SK-N-SH treated with all-trans-retinoic acid at 6 μM for 48 hours (cell line): ENCODE results near the gene SPG7.

ENCODE experiments used
- ATAC-seq: fragments of 200-7000 bp; cut with Tn5 transposase; 3 replicates; pipeline ENCODE4 v1.9.1; 2020; ENCODE audit warnings: mild to moderate bottlenecking, moderate library complexity
- ARNTL ChIP-seq: fragments of 450-650 bp; formaldehyde crosslinking; IDR thresholded peaks from 2 replicates; pipeline ENCODE4 v1.5.0; 2020; ENCODE audit warnings: low read depth, mild to moderate bottlenecking, moderate library complexity, borderline replicate concordance
- BACH2 ChIP-seq: fragments of 250-450 bp; sonication (Bioruptor Pico); IDR thresholded peaks from 2 replicates; pipeline ENCODE4 v1.9.0; 2021; ENCODE audit warnings: mild to moderate bottlenecking, borderline replicate concordance
- CREB5 ChIP-seq: fragments of 250-450 bp; sonication (Bioruptor Pico); IDR thresholded peaks from 2 replicates; pipeline ENCODE4 v1.5.1; 2020; ENCODE audit warnings: low read depth, mild to moderate bottlenecking, moderate library complexity
- CSDC2 ChIP-seq: fragments of 250-450 bp; sonication (Bioruptor Pico); IDR thresholded peaks from 2 replicates; pipeline ENCODE4 v1.5.0; 2020; ENCODE audit warnings: mild to moderate bottlenecking, moderate library complexity
- CSRNP3 ChIP-seq: fragments of 250-450 bp; sonication (Bioruptor Pico); IDR thresholded peaks from 2 replicates; pipeline ENCODE4 v1.5.1; 2021; ENCODE audit warnings: mild to moderate bottlenecking, moderate library complexity
- GLIS3 ChIP-seq: fragments of 250-450 bp; sonication (Bioruptor Pico); IDR thresholded peaks from 2 replicates; pipeline ENCODE4 v1.5.0; 2020; ENCODE audit warnings: mild to moderate bottlenecking, moderate library complexity
- ISL1 ChIP-seq: fragments of 250-450 bp; sonication (Bioruptor Pico); IDR thresholded peaks from 2 replicates; pipeline ENCODE4 v2.1.2; 2022; ENCODE audit warnings: mild to moderate bottlenecking, moderate library complexity
- OSR1 ChIP-seq: fragments of 250-450 bp; sonication (Bioruptor Pico); IDR thresholded peaks from 2 replicates; pipeline ENCODE4 v1.8.0; 2022; ENCODE audit warnings: moderate library complexity, mild to moderate bottlenecking, inconsistent platforms
- POU6F1 ChIP-seq: fragments of 250-450 bp; sonication (Bioruptor Pico); IDR thresholded peaks from 2 replicates; pipeline ENCODE4 v1.8.0; 2021; ENCODE audit warnings: low read depth, mild to moderate bottlenecking, moderate library complexity, borderline replicate concordance
- PPARA ChIP-seq: fragments of 250-450 bp; sonication (Bioruptor Pico); IDR thresholded peaks from 2 replicates; pipeline ENCODE4 v1.5.0; 2020; ENCODE audit warnings: mild to moderate bottlenecking, borderline replicate concordance
- RARB ChIP-seq: fragments of 250-450 bp; sonication (Bioruptor Pico); IDR thresholded peaks from 2 replicates; pipeline ENCODE4 v1.8.0; 2021; ENCODE audit warnings: mild to moderate bottlenecking, moderate library complexity
- SNAI2 ChIP-seq: fragments of 250-450 bp; sonication (Bioruptor Pico); IDR thresholded peaks from 2 replicates; pipeline ENCODE4 v1.5.0; 2020; ENCODE audit warnings: mild to moderate bottlenecking, moderate library complexity
- TCF4 ChIP-seq: fragments of 250-450 bp; sonication (Bioruptor Pico); IDR thresholded peaks from 2 replicates; pipeline ENCODE4 v1.8.0; 2021; ENCODE audit warnings: mild to moderate bottlenecking, moderate library complexity, borderline replicate concordance
- TOX ChIP-seq: fragments of 250-450 bp; sonication (Bioruptor Pico); IDR thresholded peaks from 2 replicates; pipeline ENCODE4 v1.8.0; 2021; ENCODE audit warnings: mild to moderate bottlenecking, moderate library complexity, borderline replicate concordance
- ZFP3 ChIP-seq: fragments of 250-450 bp; sonication (Bioruptor Pico); IDR thresholded peaks from 2 replicates; pipeline ENCODE4 v1.5.0; 2020; ENCODE audit warnings: mild to moderate bottlenecking, moderate library complexity
- ZNF565 ChIP-seq: fragments of 450-650 bp; formaldehyde crosslinking; conservative IDR thresholded peaks from 2 replicates; pipeline ENCODE4 v1.5.0; 2020; ENCODE audit warnings: low read depth, mild to moderate bottlenecking, moderate library complexity
- ZNF70 ChIP-seq: fragments of 450-650 bp; formaldehyde crosslinking; IDR thresholded peaks from 2 replicates; pipeline ENCODE4 v1.5.0; 2020; ENCODE audit warnings: mild to moderate bottlenecking, moderate library complexity
- TF ChIP-seq, protein P1 (sequence below): fragments of 250-450 bp; sonication (Bioruptor Pico); IDR thresholded peaks from 2 replicates; pipeline ENCODE4 v1.5.0; 2020; ENCODE audit warnings: mild to moderate bottlenecking, moderate library complexity

Gene SPG7

DNA sequence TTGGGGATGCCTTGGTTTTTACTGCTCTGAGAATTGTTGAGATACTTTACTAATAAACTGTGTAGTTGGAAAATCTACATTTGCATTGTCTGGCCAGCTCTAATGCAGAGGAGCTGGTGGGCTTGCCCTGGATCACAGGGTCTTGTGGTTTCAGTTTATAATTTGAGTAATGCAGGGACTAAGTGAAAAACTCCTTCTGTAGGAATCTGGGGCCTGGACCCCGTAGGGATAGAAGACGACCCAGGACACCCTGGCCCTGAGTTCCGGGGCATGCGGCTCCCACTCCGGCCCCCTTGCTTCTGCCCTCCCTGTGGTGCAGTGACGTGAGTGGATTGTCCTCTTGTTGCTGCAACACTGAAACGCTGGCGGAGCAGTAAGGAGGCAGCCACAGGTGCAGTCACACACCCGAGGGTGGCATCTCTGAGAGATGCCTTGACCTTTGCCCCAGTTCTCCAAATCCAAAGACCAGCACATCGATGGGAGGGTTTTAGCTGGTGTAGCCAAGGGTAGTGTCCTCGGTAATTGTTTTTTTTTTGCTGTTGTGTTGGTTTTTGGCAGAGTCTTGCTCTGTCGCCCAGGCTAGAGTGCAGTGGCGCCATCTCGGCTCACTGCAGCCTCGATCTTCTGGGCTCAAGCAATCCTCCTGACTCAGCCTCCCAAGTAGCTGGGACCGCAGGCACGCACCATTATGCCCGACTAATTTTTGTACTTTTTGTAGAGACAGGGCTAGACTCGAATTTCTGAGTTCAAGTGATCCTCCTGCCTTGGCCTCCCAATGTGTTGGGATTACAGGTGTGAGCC lies 49.7 kb downstream of the SPG7 start (continued):
- TF ChIP-seq, protein P1, sequence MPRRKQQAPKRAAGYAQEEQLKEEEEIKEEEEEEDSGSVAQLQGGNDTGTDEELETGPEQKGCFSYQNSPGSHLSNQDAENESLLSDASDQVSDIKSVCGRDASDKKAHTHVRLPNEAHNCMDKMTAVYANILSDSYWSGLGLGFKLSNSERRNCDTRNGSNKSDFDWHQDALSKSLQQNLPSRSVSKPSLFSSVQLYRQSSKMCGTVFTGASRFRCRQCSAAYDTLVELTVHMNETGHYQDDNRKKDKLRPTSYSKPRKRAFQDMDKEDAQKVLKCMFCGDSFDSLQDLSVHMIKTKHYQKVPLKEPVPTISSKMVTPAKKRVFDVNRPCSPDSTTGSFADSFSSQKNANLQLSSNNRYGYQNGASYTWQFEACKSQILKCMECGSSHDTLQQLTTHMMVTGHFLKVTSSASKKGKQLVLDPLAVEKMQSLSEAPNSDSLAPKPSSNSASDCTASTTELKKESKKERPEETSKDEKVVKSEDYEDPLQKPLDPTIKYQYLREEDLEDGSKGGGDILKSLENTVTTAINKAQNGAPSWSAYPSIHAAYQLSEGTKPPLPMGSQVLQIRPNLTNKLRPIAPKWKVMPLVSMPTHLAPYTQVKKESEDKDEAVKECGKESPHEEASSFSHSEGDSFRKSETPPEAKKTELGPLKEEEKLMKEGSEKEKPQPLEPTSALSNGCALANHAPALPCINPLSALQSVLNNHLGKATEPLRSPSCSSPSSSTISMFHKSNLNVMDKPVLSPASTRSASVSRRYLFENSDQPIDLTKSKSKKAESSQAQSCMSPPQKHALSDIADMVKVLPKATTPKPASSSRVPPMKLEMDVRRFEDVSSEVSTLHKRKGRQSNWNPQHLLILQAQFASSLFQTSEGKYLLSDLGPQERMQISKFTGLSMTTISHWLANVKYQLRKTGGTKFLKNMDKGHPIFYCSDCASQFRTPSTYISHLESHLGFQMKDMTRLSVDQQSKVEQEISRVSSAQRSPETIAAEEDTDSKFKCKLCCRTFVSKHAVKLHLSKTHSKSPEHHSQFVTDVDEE (CRISPR knock-in tag), result no peak
- TF ChIP-seq ZNF565 (CRISPR knock-in tag) (no peak), CREB5 (CRISPR knock-in tag) (no peak)
- TF ChIP-seq, all 23 proteins: peak for 0

DNA sequence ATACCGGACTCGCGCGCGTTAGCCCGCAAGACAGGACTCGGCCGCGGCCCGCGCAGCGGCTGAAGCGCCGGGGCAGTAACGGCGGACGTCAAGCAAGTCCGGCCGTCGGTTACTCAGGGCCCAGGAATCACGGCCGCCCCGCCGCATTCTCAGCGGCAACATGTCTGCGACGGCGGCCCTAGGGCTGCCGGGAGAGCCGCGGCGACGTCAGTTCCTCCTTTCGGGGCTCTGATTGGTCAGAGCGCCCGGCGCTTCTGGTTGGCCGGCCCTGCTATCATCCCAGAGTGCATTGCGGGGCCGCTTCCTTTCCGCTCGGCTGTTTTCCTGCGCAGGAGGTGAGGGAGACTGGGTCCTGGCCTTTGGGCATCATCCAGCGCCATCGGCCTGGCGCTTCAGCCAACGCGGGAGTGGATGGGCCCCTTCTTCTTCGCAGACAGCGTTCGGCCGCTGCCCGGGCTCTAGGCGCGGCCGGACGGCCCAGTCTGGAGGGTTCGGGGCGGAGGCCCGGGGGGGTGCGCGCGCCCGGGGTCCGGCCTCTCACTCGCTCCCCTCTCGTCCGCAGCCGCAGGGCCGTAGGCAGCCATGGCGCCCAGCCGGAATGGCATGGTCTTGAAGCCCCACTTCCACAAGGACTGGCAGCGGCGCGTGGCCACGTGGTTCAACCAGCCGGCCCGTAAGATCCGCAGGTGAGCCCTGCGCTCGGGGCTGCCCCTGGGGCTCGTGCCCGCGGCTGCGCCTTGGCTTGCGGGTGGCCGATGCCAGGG lies 52.4 kb downstream of the SPG7 start, which contains the start of gene RPL13:
Gene RPL13 (plus strand): TSS at position 305 of the 764 bp plus-strand sequence. CDS start 278 bp downstream, at position 583.
- peak; percentile 89 for ATAC-seq
- TF ChIP-seq TCF4 (CRISPR knock-in tag) (no peak), TOX (CRISPR knock-in tag) (no peak), CSDC2 (0 out of 2 replicates have a peak, but pooled peaks have one; percentile 61), GLIS3 (0 out of 2 replicates have a peak, but pooled peaks have one; percentile 58)

- TF ChIP-seq POU6F1 (CRISPR knock-in tag) (no peak), TCF4 (CRISPR knock-in tag) (no peak), PPARA (CRISPR knock-in tag) (no peak), OSR1 (CRISPR knock-in tag) (no peak), CSRNP3 (CRISPR knock-in tag) (no peak), RARB (no peak), ZFP3 (CRISPR knock-in tag) (no peak), SNAI2 (no peak)
These were observed 53.1 kb downstream of the SPG7 start for GRCh38 chr16:89561142-89561883.

GRCh38 chr16:89561884-89562599 lies 53.8 kb downstream of the SPG7 start:
- no peak for ATAC-seq
- no peak for TF ChIP-seq BACH2 (CRISPR knock-in tag)
- no peak for TF ChIP-seq ARNTL (CRISPR knock-in tag)
- TF ChIP-seq ZNF565 (CRISPR knock-in tag), result no peak
- TF ChIP-seq ZNF70 (CRISPR knock-in tag), result no peak
- TF ChIP-seq RARB, result no peak
- TF ChIP-seq OSR1 (CRISPR knock-in tag), result no peak
- no peak for TF ChIP-seq ISL1
- TF ChIP-seq TOX (CRISPR knock-in tag), result no peak
- TF ChIP-seq CSDC2, result no peak
- TF ChIP-seq ZFP3 (CRISPR knock-in tag), result no peak

More at GRCh38 chr16:89561142-89561883, 53.1 kb downstream of the SPG7 start:
- no peak for ATAC-seq
